GM12878 (cell line): ENCODE results near the gene CSRP1.

Experiments
- KAT2A ChIP-seq: conservative IDR thresholded peaks from 2 replicates; pipeline ENCODE4 v1.6.1; 2011; ENCODE audit warnings: low read depth, low read length; ENCODE audit not compliant: control insufficient read depth
- MTA3 ChIP-seq: IDR thresholded peaks from 2 replicates; pipeline ENCODE4 v1.6.1; 2012; ENCODE audit warnings: low read length, inconsistent platforms, borderline replicate concordance
- SIN3A ChIP-seq: IDR thresholded peaks from 2 replicates; pipeline ENCODE4 v1.6.1; 2012; ENCODE audit warnings: low read depth, low read length, improper control_type of control experiment
- TAF1 ChIP-seq: IDR thresholded peaks from 2 replicates; pipeline ENCODE4 v1.6.1; 2011; ENCODE audit warnings: mild to moderate bottlenecking, low read depth, low read length, borderline replicate concordance
- TF ChIP-seq, protein P1 (sequence below), 3 experiments: IDR thresholded peaks in 2 of 3; conservative IDR thresholded peaks in 1 of 3; 2 replicates each; pipeline ENCODE4 v1.5.1; 2011; ENCODE audit warnings: low read depth in 3 of 3, low read length in 3 of 3, mild to moderate bottlenecking in 3 of 3, control low read depth in 2 of 3, moderate library complexity in 2 of 3, inconsistent platforms in 1 of 3, mixed read lengths in 1 of 3; ENCODE audit not compliant: control insufficient read depth in 2 of 3, insufficient read depth in 1 of 3; ENCODE audit errors: extremely low read depth in 1 of 3

DNA sequence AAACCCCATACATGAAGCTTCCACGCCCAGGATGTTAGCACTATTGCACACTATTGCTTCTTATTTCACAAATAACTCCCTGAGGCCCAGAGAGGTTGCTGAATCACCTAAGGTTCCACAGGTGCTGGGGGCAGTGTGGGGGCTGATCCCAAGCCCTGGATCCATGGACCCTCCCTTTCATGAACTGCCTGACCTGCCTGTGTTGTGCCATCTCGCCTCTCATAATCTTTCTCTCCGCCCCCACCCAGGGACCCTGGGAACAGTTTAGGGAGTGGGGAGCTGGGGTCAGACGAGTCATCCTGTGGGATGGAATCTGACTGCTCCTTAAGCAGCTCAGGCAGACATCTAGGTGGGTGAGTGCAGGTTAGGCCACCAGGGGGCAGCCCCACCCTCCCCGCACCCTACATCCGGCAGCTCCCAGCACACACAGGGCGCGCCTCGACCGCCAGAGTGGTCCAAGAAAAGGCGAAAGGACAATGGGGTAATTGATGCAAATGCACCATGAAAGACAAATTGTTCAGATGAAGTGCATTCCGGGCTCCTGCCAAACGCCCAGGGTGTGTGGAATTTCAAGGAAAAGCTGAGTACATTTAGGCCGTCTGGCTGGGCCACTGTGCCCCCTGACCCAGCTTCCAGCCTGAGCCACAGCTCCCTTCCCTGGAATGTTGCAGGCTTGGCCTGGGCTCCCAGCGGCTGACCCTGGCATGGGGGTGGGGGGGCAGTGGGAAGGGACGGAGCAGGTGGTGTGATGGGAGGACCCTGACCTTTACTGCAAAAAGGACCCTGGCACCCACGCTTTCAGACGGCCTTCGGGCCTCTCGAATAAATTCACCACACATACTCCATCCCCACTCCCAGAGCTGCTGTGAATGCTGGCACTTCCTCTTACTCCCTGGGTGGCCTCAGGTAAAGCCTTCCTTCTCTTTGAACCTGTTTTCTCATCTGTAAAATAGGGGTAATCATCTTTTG lies 58.7 kb downstream of the CSRP1 start:
- TF ChIP-seq MTA3: no peak
- no peak for TF ChIP-seq SIN3A
- TF ChIP-seq, protein P1, sequence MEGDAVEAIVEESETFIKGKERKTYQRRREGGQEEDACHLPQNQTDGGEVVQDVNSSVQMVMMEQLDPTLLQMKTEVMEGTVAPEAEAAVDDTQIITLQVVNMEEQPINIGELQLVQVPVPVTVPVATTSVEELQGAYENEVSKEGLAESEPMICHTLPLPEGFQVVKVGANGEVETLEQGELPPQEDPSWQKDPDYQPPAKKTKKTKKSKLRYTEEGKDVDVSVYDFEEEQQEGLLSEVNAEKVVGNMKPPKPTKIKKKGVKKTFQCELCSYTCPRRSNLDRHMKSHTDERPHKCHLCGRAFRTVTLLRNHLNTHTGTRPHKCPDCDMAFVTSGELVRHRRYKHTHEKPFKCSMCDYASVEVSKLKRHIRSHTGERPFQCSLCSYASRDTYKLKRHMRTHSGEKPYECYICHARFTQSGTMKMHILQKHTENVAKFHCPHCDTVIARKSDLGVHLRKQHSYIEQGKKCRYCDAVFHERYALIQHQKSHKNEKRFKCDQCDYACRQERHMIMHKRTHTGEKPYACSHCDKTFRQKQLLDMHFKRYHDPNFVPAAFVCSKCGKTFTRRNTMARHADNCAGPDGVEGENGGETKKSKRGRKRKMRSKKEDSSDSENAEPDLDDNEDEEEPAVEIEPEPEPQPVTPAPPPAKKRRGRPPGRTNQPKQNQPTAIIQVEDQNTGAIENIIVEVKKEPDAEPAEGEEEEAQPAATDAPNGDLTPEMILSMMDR (IDR thresholded peaks at IDR 0.05 in 2 of 3, conservative IDR thresholded peaks at IDR 0.05 in 1 of 3; ENCODE audit: control insufficient read depth in 2 of 3, extremely low read depth in 1 of 3, insufficient read depth in 1 of 3, low read depth in 3 of 3, low read length in 3 of 3): peak; percentile 87 to 95 (median 91)
- no peak for TF ChIP-seq KAT2A
- no peak for TF ChIP-seq TAF1
